GM23338 (cell line): ENCODE results near the gene MMRN2. TPM values are rescaled to one million over a fixed set of nuclear protein-coding genes. Genes with fewer than 3 reads are reported as not detected.

Experiments used
- ATAC-seq: fragments of 200-7000 bp; cut with Tn5 transposase; 3 replicates; pipeline ENCODE4 v1.9.1; 2020
- DNase-seq: peaks from one replicate; pipeline ENCODE4 v3.0.0-alpha.2; 2015; ENCODE audit warnings: low spot score
- H2AFZ ChIP-seq: fragments of 200-600 bp; sonication (generic); 2 replicates; pipeline ENCODE4 v1.8.0; 2016; ENCODE audit warnings: antibody characterized with exemption, mild to moderate bottlenecking, moderate library complexity
- H3F3A ChIP-seq: fragments of 200-600 bp; sonication (generic); replicated peaks from 2 replicates; pipeline ENCODE4 v1.8.0; 2017; ENCODE audit warnings: antibody characterized with exemption, mixed run types, low read depth
- H3K27ac ChIP-seq: fragments of 200-600 bp; sonication (generic); 2 replicates; pipeline ENCODE4 v1.6.1; 2016; ENCODE audit warnings: low read depth
- H3K27me3 ChIP-seq: fragments of 200-600 bp; sonication (generic); 2 replicates; pipeline ENCODE4 v1.8.0; 2016; ENCODE audit warnings: mild to moderate bottlenecking, mixed run types, moderate library complexity; ENCODE audit not compliant: insufficient read depth
- H3K36me3 ChIP-seq: fragments of 200-600 bp; sonication (generic); 2 replicates; pipeline ENCODE4 v1.8.0; 2016; ENCODE audit warnings: mild to moderate bottlenecking; ENCODE audit not compliant: insufficient read depth
- H3K4me1 ChIP-seq: fragments of 200-600 bp; sonication (generic); 2 replicates; pipeline ENCODE4 v1.8.0; 2016; ENCODE audit warnings: mild to moderate bottlenecking, moderate library complexity; ENCODE audit not compliant: insufficient read depth
- H3K4me2 ChIP-seq: fragments of 200-600 bp; sonication (generic); 2 replicates; pipeline ENCODE4 v1.7.1; 2017; ENCODE audit warnings: mixed run types
- H3K4me3 ChIP-seq: fragments of 200-600 bp; sonication (generic); 2 replicates; pipeline ENCODE4 v1.6.1; 2016; ENCODE audit warnings: mixed run types
- H3K79me2 ChIP-seq: fragments of 200-600 bp; sonication (generic); replicated peaks from 2 replicates; pipeline ENCODE4 v1.8.0; 2017; ENCODE audit warnings: mild to moderate bottlenecking; ENCODE audit not compliant: insufficient read depth
- H3K9me2 ChIP-seq: fragments of 200-600 bp; sonication (generic); 2 replicates; pipeline ENCODE4 v1.8.0; 2017; ENCODE audit not compliant: insufficient read depth
- H4K20me1 ChIP-seq: fragments of 200-600 bp; sonication (generic); replicated peaks from 2 replicates; pipeline ENCODE4 v1.8.0; 2017; ENCODE audit warnings: mild to moderate bottlenecking; ENCODE audit not compliant: insufficient read depth
- H3K27ac Mint-ChIP-seq: 2 replicates; pipeline ENCODE4 v1.8.0; 2020; ENCODE audit warnings: inconsistent platforms, mild to moderate bottlenecking, moderate library complexity, mixed read lengths
- H3K27me3 Mint-ChIP-seq: 3 replicates; pipeline ENCODE4 v1.8.0; 2022; ENCODE audit warnings: low read depth, mild to moderate bottlenecking, moderate library complexity, mixed read lengths, inconsistent platforms; ENCODE audit not compliant: insufficient read depth, poor library complexity
- H3K36me3 Mint-ChIP-seq: 3 replicates; pipeline ENCODE4 v1.8.0; 2021; ENCODE audit warnings: low read depth, mild to moderate bottlenecking, inconsistent platforms, moderate library complexity, mixed read lengths
- H3K4me1 Mint-ChIP-seq: 3 replicates; pipeline ENCODE4 v1.8.0; 2020; ENCODE audit warnings: mild to moderate bottlenecking, inconsistent platforms, mixed read lengths
- H3K4me3 Mint-ChIP-seq: 3 replicates; pipeline ENCODE4 v1.8.0; 2021; ENCODE audit warnings: moderate library complexity, mild to moderate bottlenecking, inconsistent platforms, mixed read lengths
- H3K9me3 Mint-ChIP-seq: 3 replicates; pipeline ENCODE4 v1.8.0; 2020; ENCODE audit warnings: moderate library complexity, mild to moderate bottlenecking, inconsistent platforms, mixed read lengths
- CREB1 ChIP-seq: fragments of 250-450 bp; sonication (Bioruptor Pico); IDR thresholded peaks from 2 replicates; pipeline ENCODE4 v1.5.0; 2020; ENCODE audit warnings: low read depth, mild to moderate bottlenecking, moderate library complexity
- EZH2 ChIP-seq: fragments of 200-600 bp; sonication (generic); IDR thresholded peaks from one replicate; pipeline ENCODE4 v1.8.0; 2017; ENCODE audit warnings: antibody characterized with exemption, mild to moderate bottlenecking, low read depth; ENCODE audit not compliant: unreplicated experiment
- EZH2phosphoT487 ChIP-seq: fragments of 200-600 bp; sonication (generic); IDR thresholded peaks from one replicate; pipeline ENCODE4 v1.8.1; 2018; ENCODE audit warnings: antibody characterized with exemption; ENCODE audit not compliant: unreplicated experiment
- JUNB ChIP-seq: IDR thresholded peaks from one replicate; pipeline ENCODE4 v1.6.1; 2016; ENCODE audit warnings: antibody characterized with exemption; ENCODE audit not compliant: unreplicated experiment
- NANOG ChIP-seq: IDR thresholded peaks from 2 replicates; pipeline ENCODE4 v1.6.1; 2016; ENCODE audit warnings: antibody characterized with exemption, borderline replicate concordance
- POLR2AphosphoS5 ChIP-seq: IDR thresholded peaks from 2 replicates; pipeline ENCODE4 v1.6.1; 2016; ENCODE audit warnings: antibody characterized with exemption, low read depth
- STAT1 ChIP-seq: IDR thresholded peaks from one replicate; pipeline ENCODE4 v1.6.1; 2016; ENCODE audit warnings: antibody characterized with exemption; ENCODE audit not compliant: unreplicated experiment
- ZNF114 ChIP-seq: fragments of 250-450 bp; sonication (Bioruptor Pico); IDR thresholded peaks from 2 replicates; pipeline ENCODE4 v1.5.0; 2020; ENCODE audit warnings: mild to moderate bottlenecking, moderate library complexity
- ZNF331 ChIP-seq: fragments of 250-450 bp; sonication (Bioruptor Pico); IDR thresholded peaks from 2 replicates; pipeline ENCODE4 v1.5.0; 2020; ENCODE audit warnings: low read depth, mild to moderate bottlenecking, moderate library complexity
- polyA plus RNA-seq: library from polyadenylated mRNA; unstranded; fragments of >200 nt; fragmentation: Nextera tagmentation; extraction: Ambion mirVana; gene quantifications from 2 replicates; pipeline ENCODE4 v1.2.1, GENCODE V29; 2016
- total RNA-seq: library from RNA; depleted of rRNA; stranded (reverse); fragments of >200 nt; shearing (Covaris generic); gene quantifications from 2 replicates; pipeline ENCODE4 v1.2.3, GENCODE V29; 2014
- TF ChIP-seq, protein P1 (sequence below): IDR thresholded peaks from one replicate; pipeline ENCODE4 v1.6.1; 2018; ENCODE audit warnings: antibody characterized with exemption; ENCODE audit not compliant: unreplicated experiment
- TF ChIP-seq, protein P2 (sequence below): fragments of 250-450 bp; sonication (Bioruptor Pico); IDR thresholded peaks from 2 replicates; pipeline ENCODE4 v1.5.0; 2020; ENCODE audit warnings: mild to moderate bottlenecking, moderate library complexity
- TF ChIP-seq, protein P3 (sequence below): IDR thresholded peaks from 2 replicates; pipeline ENCODE4 v1.6.1; 2016; ENCODE audit warnings: antibody characterized with exemption
- TF ChIP-seq, protein P4 (sequence below), 2 experiments: fragments of 200-600 bp in 1 of 2; sonication (generic) in 1 of 2; conservative IDR thresholded peaks; 2 replicates each; pipeline versions ENCODE4 v1.5.1 to v1.6.1; 2016 to 2017; ENCODE audit warnings: antibody characterized with exemption in 2 of 2, low read depth in 2 of 2, mild to moderate bottlenecking in 2 of 2, moderate library complexity in 1 of 2

MMRN2 gene
- total and polyA plus RNA-seq, 2 experiments from 2014 or later = 0.32 to 2.4 TPM

DNA sequence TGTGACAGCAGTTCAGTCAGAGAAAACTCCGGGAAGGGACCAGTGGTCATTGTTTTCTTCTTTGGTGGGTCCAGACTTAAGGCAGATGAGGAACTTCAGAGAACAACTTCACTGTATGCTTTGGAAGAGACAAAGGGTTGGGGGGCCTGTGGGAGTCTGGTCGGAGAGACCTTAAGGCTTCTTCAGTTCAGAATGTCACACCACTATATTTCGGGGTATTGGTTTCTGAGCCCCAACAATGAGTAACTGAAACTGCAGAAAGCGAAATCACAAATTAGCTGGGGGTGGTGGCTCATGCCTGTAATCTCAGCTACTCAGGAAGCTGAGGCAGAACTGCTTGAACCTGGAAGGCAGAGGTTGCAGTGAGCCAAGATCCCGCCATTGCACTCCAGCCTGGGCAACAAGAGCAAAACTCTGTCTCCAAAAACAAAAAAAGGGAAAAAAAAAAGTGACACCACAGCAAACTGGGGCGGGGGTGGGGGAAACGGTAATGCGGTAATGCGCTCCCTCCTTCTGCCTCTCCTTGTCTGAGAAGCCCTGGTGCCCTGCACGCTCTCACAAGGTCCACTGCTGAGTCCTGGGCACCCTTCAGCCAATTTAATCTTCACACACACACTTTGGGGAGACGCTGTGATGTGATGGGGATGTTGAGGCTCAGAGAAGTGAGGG, 8.7 kb upstream of the MMRN2 start (continued):
- no peak for TF ChIP-seq EZH2phosphoT487

DNA sequence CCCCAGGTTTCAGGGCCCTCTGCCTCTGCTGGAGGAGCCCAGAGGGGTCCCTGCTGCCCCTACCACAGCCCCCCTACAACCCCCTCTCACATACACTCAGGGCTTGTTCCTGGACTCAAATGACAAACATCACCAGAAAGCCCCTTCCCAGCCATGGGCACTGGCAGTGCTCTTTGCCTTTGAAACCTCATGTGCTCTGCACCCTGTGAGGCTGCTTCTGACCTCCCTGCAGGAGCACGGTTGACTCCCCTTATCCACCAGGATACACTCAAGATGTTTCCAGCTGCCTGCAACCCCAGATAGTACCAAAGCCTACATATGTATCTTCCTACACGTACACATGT, 7.4 kb upstream of the MMRN2 start:
- Histone ChIP-seq H3K36me3 (no peaks in the 10 kb centered on the region), H3K4me2 (no peak overlapping the region), H3K79me2 (no peaks in the 10 kb centered on the region), H3K4me3 (no peak overlapping the region), H2AFZ (no peak overlapping the region), H3K9me2 (no peaks in the 10 kb centered on the region), H3K27ac (no peak overlapping the region), H3K4me1 (peaks cover 25% of the 10 kb centered on the region), H3K27me3 (peaks cover 24% of the 10 kb centered on the region), H3F3A (peaks cover 4% of the 10 kb centered on the region; the same call in 1 of the 2 replicates), H4K20me1 (no peaks in the 10 kb centered on the region)
- no peak overlapping the region for H3K4me3 Mint-ChIP-seq
- H3K27ac Mint-ChIP-seq = no peak overlapping the region
- no peaks in the 10 kb centered on the region for H3K36me3 Mint-ChIP-seq
- no peak for TF ChIP-seq JUNB
- no peak for TF ChIP-seq EZH2phosphoT487
- no peak for TF ChIP-seq EZH2
- TF ChIP-seq, protein P1, sequence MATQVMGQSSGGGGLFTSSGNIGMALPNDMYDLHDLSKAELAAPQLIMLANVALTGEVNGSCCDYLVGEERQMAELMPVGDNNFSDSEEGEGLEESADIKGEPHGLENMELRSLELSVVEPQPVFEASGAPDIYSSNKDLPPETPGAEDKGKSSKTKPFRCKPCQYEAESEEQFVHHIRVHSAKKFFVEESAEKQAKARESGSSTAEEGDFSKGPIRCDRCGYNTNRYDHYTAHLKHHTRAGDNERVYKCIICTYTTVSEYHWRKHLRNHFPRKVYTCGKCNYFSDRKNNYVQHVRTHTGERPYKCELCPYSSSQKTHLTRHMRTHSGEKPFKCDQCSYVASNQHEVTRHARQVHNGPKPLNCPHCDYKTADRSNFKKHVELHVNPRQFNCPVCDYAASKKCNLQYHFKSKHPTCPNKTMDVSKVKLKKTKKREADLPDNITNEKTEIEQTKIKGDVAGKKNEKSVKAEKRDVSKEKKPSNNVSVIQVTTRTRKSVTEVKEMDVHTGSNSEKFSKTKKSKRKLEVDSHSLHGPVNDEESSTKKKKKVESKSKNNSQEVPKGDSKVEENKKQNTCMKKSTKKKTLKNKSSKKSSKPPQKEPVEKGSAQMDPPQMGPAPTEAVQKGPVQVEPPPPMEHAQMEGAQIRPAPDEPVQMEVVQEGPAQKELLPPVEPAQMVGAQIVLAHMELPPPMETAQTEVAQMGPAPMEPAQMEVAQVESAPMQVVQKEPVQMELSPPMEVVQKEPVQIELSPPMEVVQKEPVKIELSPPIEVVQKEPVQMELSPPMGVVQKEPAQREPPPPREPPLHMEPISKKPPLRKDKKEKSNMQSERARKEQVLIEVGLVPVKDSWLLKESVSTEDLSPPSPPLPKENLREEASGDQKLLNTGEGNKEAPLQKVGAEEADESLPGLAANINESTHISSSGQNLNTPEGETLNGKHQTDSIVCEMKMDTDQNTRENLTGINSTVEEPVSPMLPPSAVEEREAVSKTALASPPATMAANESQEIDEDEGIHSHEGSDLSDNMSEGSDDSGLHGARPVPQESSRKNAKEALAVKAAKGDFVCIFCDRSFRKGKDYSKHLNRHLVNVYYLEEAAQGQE = no peak
- no peak for TF ChIP-seq CREB1
- no peak for TF ChIP-seq STAT1
- TF ChIP-seq, protein P2, sequence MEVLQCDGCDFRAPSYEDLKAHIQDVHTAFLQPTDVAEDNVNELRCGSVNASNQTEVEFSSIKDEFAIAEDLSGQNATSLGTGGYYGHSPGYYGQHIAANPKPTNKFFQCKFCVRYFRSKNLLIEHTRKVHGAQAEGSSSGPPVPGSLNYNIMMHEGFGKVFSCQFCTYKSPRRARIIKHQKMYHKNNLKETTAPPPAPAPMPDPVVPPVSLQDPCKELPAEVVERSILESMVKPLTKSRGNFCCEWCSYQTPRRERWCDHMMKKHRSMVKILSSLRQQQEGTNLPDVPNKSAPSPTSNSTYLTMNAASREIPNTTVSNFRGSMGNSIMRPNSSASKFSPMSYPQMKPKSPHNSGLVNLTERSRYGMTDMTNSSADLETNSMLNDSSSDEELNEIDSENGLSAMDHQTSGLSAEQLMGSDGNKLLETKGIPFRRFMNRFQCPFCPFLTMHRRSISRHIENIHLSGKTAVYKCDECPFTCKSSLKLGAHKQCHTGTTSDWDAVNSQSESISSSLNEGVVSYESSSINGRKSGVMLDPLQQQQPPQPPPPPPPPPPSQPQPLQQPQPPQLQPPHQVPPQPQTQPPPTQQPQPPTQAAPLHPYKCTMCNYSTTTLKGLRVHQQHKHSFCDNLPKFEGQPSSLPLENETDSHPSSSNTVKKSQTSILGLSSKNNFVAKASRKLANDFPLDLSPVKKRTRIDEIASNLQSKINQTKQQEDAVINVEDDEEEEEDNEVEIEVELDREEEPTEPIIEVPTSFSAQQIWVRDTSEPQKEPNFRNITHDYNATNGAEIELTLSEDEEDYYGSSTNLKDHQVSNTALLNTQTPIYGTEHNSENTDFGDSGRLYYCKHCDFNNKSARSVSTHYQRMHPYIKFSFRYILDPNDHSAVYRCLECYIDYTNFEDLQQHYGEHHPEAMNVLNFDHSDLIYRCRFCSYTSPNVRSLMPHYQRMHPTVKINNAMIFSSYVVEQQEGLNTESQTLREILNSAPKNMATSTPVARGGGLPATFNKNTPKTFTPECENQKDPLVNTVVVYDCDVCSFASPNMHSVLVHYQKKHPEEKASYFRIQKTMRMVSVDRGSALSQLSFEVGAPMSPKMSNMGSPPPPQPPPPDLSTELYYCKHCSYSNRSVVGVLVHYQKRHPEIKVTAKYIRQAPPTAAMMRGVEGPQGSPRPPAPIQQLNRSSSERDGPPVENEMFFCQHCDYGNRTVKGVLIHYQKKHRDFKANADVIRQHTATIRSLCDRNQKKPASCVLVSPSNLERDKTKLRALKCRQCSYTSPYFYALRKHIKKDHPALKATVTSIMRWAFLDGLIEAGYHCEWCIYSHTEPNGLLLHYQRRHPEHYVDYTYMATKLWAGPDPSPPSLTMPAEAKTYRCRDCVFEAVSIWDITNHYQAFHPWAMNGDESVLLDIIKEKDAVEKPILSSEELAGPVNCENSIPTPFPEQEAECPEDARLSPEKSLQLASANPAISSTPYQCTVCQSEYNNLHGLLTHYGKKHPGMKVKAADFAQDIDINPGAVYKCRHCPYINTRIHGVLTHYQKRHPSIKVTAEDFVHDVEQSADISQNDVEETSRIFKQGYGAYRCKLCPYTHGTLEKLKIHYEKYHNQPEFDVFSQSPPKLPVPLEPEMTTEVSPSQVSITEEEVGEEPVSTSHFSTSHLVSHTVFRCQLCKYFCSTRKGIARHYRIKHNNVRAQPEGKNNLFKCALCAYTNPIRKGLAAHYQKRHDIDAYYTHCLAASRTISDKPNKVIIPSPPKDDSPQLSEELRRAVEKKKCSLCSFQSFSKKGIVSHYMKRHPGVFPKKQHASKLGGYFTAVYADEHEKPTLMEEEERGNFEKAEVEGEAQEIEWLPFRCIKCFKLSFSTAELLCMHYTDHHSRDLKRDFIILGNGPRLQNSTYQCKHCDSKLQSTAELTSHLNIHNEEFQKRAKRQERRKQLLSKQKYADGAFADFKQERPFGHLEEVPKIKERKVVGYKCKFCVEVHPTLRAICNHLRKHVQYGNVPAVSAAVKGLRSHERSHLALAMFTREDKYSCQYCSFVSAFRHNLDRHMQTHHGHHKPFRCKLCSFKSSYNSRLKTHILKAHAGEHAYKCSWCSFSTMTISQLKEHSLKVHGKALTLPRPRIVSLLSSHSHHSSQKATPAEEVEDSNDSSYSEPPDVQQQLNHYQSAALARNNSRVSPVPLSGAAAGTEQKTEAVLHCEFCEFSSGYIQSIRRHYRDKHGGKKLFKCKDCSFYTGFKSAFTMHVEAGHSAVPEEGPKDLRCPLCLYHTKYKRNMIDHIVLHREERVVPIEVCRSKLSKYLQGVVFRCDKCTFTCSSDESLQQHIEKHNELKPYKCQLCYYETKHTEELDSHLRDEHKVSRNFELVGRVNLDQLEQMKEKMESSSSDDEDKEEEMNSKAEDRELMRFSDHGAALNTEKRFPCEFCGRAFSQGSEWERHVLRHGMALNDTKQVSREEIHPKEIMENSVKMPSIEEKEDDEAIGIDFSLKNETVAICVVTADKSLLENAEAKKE (CRISPR knock-in tag) = no peak
- TF ChIP-seq, protein P3, sequence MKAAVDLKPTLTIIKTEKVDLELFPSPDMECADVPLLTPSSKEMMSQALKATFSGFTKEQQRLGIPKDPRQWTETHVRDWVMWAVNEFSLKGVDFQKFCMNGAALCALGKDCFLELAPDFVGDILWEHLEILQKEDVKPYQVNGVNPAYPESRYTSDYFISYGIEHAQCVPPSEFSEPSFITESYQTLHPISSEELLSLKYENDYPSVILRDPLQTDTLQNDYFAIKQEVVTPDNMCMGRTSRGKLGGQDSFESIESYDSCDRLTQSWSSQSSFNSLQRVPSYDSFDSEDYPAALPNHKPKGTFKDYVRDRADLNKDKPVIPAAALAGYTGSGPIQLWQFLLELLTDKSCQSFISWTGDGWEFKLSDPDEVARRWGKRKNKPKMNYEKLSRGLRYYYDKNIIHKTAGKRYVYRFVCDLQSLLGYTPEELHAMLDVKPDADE = no peak
- no peak for TF ChIP-seq ZNF331 (CRISPR knock-in tag)
- no peak for TF ChIP-seq NANOG
- no peak for TF ChIP-seq ZNF114 (CRISPR knock-in tag)
- TF ChIP-seq, protein P4, sequence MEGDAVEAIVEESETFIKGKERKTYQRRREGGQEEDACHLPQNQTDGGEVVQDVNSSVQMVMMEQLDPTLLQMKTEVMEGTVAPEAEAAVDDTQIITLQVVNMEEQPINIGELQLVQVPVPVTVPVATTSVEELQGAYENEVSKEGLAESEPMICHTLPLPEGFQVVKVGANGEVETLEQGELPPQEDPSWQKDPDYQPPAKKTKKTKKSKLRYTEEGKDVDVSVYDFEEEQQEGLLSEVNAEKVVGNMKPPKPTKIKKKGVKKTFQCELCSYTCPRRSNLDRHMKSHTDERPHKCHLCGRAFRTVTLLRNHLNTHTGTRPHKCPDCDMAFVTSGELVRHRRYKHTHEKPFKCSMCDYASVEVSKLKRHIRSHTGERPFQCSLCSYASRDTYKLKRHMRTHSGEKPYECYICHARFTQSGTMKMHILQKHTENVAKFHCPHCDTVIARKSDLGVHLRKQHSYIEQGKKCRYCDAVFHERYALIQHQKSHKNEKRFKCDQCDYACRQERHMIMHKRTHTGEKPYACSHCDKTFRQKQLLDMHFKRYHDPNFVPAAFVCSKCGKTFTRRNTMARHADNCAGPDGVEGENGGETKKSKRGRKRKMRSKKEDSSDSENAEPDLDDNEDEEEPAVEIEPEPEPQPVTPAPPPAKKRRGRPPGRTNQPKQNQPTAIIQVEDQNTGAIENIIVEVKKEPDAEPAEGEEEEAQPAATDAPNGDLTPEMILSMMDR (conservative IDR thresholded peaks at IDR 0.05; ENCODE audit: low read depth in 2 of 2) = no peak
- TF ChIP-seq POLR2AphosphoS5 = no peak
- H3K4me1 Mint-ChIP-seq = peaks cover 38% of the 10 kb centered on the region
- ATAC-seq = no peak
- H3K9me3 Mint-ChIP-seq = peaks cover 2% of the 10 kb centered on the region; the same call in 1 of the 3 replicates
- DNase-seq = no peak
- peaks cover 29% of the 10 kb centered on the region for H3K27me3 Mint-ChIP-seq
